ENCODE data around the gene AFP.

AFP gene

GRCh38 chr4:73409978-73410548 is 26.0 kb upstream of the AFP start:
- H3K4ac ChIP-seq (ENCODE audit: low read depth, low read length), result no peak overlapping the region
- no peak overlapping the region for H3K9ac ChIP-seq (ENCODE audit: low read length)
- no peak overlapping the region for H2BK120ac ChIP-seq (ENCODE audit: low read depth, low read length)
- H3K27ac ChIP-seq (ENCODE audit: low read depth, low read length), result no peak overlapping the region
- H3K79me2 ChIP-seq (ENCODE audit: control insufficient read depth, insufficient read depth, low read length), result no peaks in the 10 kb centered on the region
- no peak overlapping the region for H3K23ac ChIP-seq (ENCODE audit: low read length)
- no peak overlapping the region for H3K18ac ChIP-seq (ENCODE audit: low read length)
- H2BK5ac ChIP-seq (ENCODE audit: low read length), result no peak overlapping the region
- WGBS (ENCODE audit: extremely low coverage, insufficient coverage, low lambda C conversion rate), result no CpG with 5 or more reads among the region's 8 CpGs
- H3K27me3 ChIP-seq (ENCODE audit: insufficient read depth, low read length, poor library complexity), result no peaks in the 10 kb centered on the region
- H3K4me2 ChIP-seq (ENCODE audit: low read length), result no peak overlapping the region
- H3K4me3 ChIP-seq (ENCODE audit: low read length), result no peak overlapping the region
- no peak overlapping the region for H4K5ac ChIP-seq (ENCODE audit: low read length)
- H2BK15ac ChIP-seq (replicated peaks; ENCODE audit: low read depth), result no peak overlapping the region
- H3K56ac ChIP-seq (ENCODE audit: low read length), result no peak overlapping the region
- H3K79me1 ChIP-seq (ENCODE audit: low read length), result no peaks in the 10 kb centered on the region
- H2AK5ac ChIP-seq (ENCODE audit: low read length), result no peak overlapping the region
- H3K4me1 ChIP-seq (ENCODE audit: control insufficient read depth, low read depth, low read length), result no peaks in the 10 kb centered on the region
- no peak for DNase-seq
- no peaks in the 10 kb centered on the region for H3K36me3 ChIP-seq (ENCODE audit: control insufficient read depth, insufficient read depth, low read length)
- H4K8ac ChIP-seq (ENCODE audit: low read depth, low read length), result no peak overlapping the region

GRCh38 chr4:73410916-73411730 is 24.9 kb upstream of the AFP start:
- H2BK5ac ChIP-seq (ENCODE audit: low read length), result no peak overlapping the region
- H4K5ac ChIP-seq (ENCODE audit: low read length), result no peak overlapping the region
- H3K27me3 ChIP-seq (ENCODE audit: insufficient read depth, low read length, poor library complexity), result no peaks in the 10 kb centered on the region
- H3K4me2 ChIP-seq (ENCODE audit: low read length), result no peak overlapping the region
- H4K8ac ChIP-seq (ENCODE audit: low read depth, low read length), result no peak overlapping the region
- H3K4ac ChIP-seq (ENCODE audit: low read depth, low read length), result no peak overlapping the region
- no peak overlapping the region for H3K4me3 ChIP-seq (ENCODE audit: low read length)
- no peak for DNase-seq
- no peak overlapping the region for H3K23ac ChIP-seq (ENCODE audit: low read length)
- WGBS (ENCODE audit: extremely low coverage, insufficient coverage, low lambda C conversion rate), result no CpG with 5 or more reads among the region's 3 CpGs
- H2BK120ac ChIP-seq (ENCODE audit: low read depth, low read length), result no peak overlapping the region
- H3K79me1 ChIP-seq (ENCODE audit: low read length), result no peaks in the 10 kb centered on the region
- no peak overlapping the region for H3K27ac ChIP-seq (ENCODE audit: low read depth, low read length)
- no peak overlapping the region for H2BK15ac ChIP-seq (replicated peaks; ENCODE audit: low read depth)
- no peak overlapping the region for H3K56ac ChIP-seq (ENCODE audit: low read length)
- H3K4me1 ChIP-seq (ENCODE audit: control insufficient read depth, low read depth, low read length), result no peaks in the 10 kb centered on the region
- no peaks in the 10 kb centered on the region for H3K79me2 ChIP-seq (ENCODE audit: control insufficient read depth, insufficient read depth, low read length)
- no peak overlapping the region for H3K18ac ChIP-seq (ENCODE audit: low read length)
- H3K36me3 ChIP-seq (ENCODE audit: control insufficient read depth, insufficient read depth, low read length), result no peaks in the 10 kb centered on the region
- H2AK5ac ChIP-seq (ENCODE audit: low read length), result no peak overlapping the region
- no peak overlapping the region for H3K9ac ChIP-seq (ENCODE audit: low read length)

- Histone ChIP-seq H3K9ac (ENCODE audit: low read length) (no peak overlapping the region), H3K4ac (ENCODE audit: low read depth, low read length) (no peak overlapping the region), H2AK5ac (ENCODE audit: low read length) (no peak overlapping the region), H3K23ac (ENCODE audit: low read length) (no peak overlapping the region), H2BK120ac (ENCODE audit: low read depth, low read length) (no peak overlapping the region), H3K27ac (ENCODE audit: low read depth, low read length) (no peak overlapping the region), H4K5ac (ENCODE audit: low read length) (no peak overlapping the region), H3K4me1 (ENCODE audit: control insufficient read depth, low read depth, low read length) (no peaks in the 10 kb centered on the region), H3K4me2 (ENCODE audit: low read length) (no peak overlapping the region), H3K79me1 (ENCODE audit: low read length) (no peaks in the 10 kb centered on the region), H3K79me2 (ENCODE audit: control insufficient read depth, insufficient read depth, low read length) (no peaks in the 10 kb centered on the region), H3K27me3 (ENCODE audit: insufficient read depth, low read length, poor library complexity) (no peaks in the 10 kb centered on the region), H3K18ac (ENCODE audit: low read length) (no peak overlapping the region), H3K36me3 (ENCODE audit: control insufficient read depth, insufficient read depth, low read length) (no peaks in the 10 kb centered on the region), H2BK15ac (replicated peaks; ENCODE audit: low read depth) (no peak overlapping the region), H2BK5ac (ENCODE audit: low read length) (no peak overlapping the region), H4K8ac (ENCODE audit: low read depth, low read length) (no peak overlapping the region), H3K4me3 (ENCODE audit: low read length) (no peak overlapping the region), H3K56ac (ENCODE audit: low read length) (no peak overlapping the region)
- no peak for DNase-seq
- WGBS (ENCODE audit: extremely low coverage, insufficient coverage, low lambda C conversion rate), result no CpG with 5 or more reads among the region's 8 CpGs
Measured at GRCh38 chr4:73411731-73412414, 24.1 kb upstream of the AFP start.

- Histone ChIP-seq H3K27me3 (ENCODE audit: insufficient read depth, low read length, poor library complexity) (no peaks in the 10 kb centered on the region), H4K5ac (ENCODE audit: low read length) (no peak overlapping the region), H3K56ac (ENCODE audit: low read length) (no peak overlapping the region), H3K4ac (ENCODE audit: low read depth, low read length) (no peak overlapping the region), H3K79me1 (ENCODE audit: low read length) (no peaks in the 10 kb centered on the region), H3K4me3 (ENCODE audit: low read length) (no peak overlapping the region), H3K18ac (ENCODE audit: low read length) (no peak overlapping the region), H3K4me2 (ENCODE audit: low read length) (no peak overlapping the region), H2BK120ac (ENCODE audit: low read depth, low read length) (no peak overlapping the region), H2BK5ac (ENCODE audit: low read length) (no peak overlapping the region), H4K8ac (ENCODE audit: low read depth, low read length) (no peak overlapping the region), H3K36me3 (ENCODE audit: control insufficient read depth, insufficient read depth, low read length) (no peaks in the 10 kb centered on the region), H3K9ac (ENCODE audit: low read length) (no peak overlapping the region), H2BK15ac (replicated peaks; ENCODE audit: low read depth) (no peak overlapping the region), H2AK5ac (ENCODE audit: low read length) (no peak overlapping the region), H3K79me2 (ENCODE audit: control insufficient read depth, insufficient read depth, low read length) (no peaks in the 10 kb centered on the region), H3K27ac (ENCODE audit: low read depth, low read length) (no peak overlapping the region), H3K4me1 (ENCODE audit: control insufficient read depth, low read depth, low read length) (no peaks in the 10 kb centered on the region), H3K23ac (ENCODE audit: low read length) (no peak overlapping the region)
- WGBS (ENCODE audit: extremely low coverage, insufficient coverage, low lambda C conversion rate), result no CpG with 5 or more reads among the region's 4 CpGs
- no peak for DNase-seq
Measured at GRCh38 chr4:73413294-73413755, 22.7 kb upstream of the AFP start.

- Histone ChIP-seq H3K36me3 (ENCODE audit: control insufficient read depth, insufficient read depth, low read length) (no peaks in the 10 kb centered on the region), H3K79me2 (ENCODE audit: control insufficient read depth, insufficient read depth, low read length) (no peaks in the 10 kb centered on the region)
Measured at GRCh38 chr4:73414936-73415271, 21.1 kb upstream of the AFP start.

More at GRCh38 chr4:73414936-73415271, 21.1 kb upstream of the AFP start:
- Histone ChIP-seq H3K27ac (ENCODE audit: low read depth, low read length) (no peak overlapping the region), H3K79me1 (ENCODE audit: low read length) (no peaks in the 10 kb centered on the region), H3K4me3 (ENCODE audit: low read length) (no peak overlapping the region), H3K4me2 (ENCODE audit: low read length) (no peak overlapping the region), H3K27me3 (ENCODE audit: insufficient read depth, low read length, poor library complexity) (no peaks in the 10 kb centered on the region), H3K4me1 (ENCODE audit: control insufficient read depth, low read depth, low read length) (no peaks in the 10 kb centered on the region), H3K18ac (ENCODE audit: low read length) (no peak overlapping the region), H3K56ac (ENCODE audit: low read length) (no peak overlapping the region), H2BK5ac (ENCODE audit: low read length) (no peak overlapping the region), H4K5ac (ENCODE audit: low read length) (no peak overlapping the region), H2AK5ac (ENCODE audit: low read length) (no peak overlapping the region), H2BK120ac (ENCODE audit: low read depth, low read length) (no peak overlapping the region), H3K9ac (ENCODE audit: low read length) (no peak overlapping the region), H3K4ac (ENCODE audit: low read depth, low read length) (no peak overlapping the region), H4K8ac (ENCODE audit: low read depth, low read length) (no peak overlapping the region), H2BK15ac (replicated peaks; ENCODE audit: low read depth) (no peak overlapping the region), H3K23ac (ENCODE audit: low read length) (no peak overlapping the region)
- no CpG with 5 or more reads among the region's 2 CpGs for WGBS (ENCODE audit: extremely low coverage, insufficient coverage, low lambda C conversion rate)
- DNase-seq, result no peak

All from mesendoderm (in vitro differentiated cells).